Transverse colon (tissue), 4 donors: ENCODE measurements around the gene PRTFDC1. TPM values are rescaled to one million over a fixed set of nuclear protein-coding genes. Genes with fewer than 3 reads are reported as not detected.
"Not testable (repeated sequence)": the region's sequence is repeated elsewhere in the genome, so short reads cannot be mapped to it uniquely, and the experiment has no call there.

Experiments
- DNase-seq: peaks from one replicate; pipeline ENCODE4 v3.0.0-alpha.2; 2019
- H3K27ac ChIP-seq, 4 donors: fragments of 200-600 bp; sonication (generic); 2 replicates each; pipeline ENCODE4 v1.5.1; 2016 to 2018; ENCODE audit warnings: inconsistent platforms in 4 of 4
- H3K27me3 ChIP-seq: fragments of 200-600 bp; sonication (generic); 2 replicates; pipeline ENCODE4 v1.5.1; 2017; ENCODE audit warnings: inconsistent platforms
- H3K36me3 ChIP-seq, 4 donors: fragments of 200-600 bp; sonication (generic); 2 replicates each; pipeline ENCODE4 v1.5.1; 2017 to 2019; ENCODE audit warnings: inconsistent platforms in 4 of 4
- H3K4me1 ChIP-seq, 4 donors: fragments of 200-600 bp; sonication (generic); 2 replicates each; pipeline ENCODE4 v1.5.1; 2017 to 2020; ENCODE audit warnings: inconsistent platforms in 4 of 4
- H3K4me3 ChIP-seq, 4 donors: fragments of 200-600 bp; sonication (generic); 1 replicate in 1 of 4; 2 replicates in 3 of 4; pipeline versions ENCODE4 v1.5.1 to v1.6.1; 2017 to 2019; ENCODE audit warnings: inconsistent platforms in 4 of 4
- H3K9me3 ChIP-seq, 2 donors: fragments of 200-600 bp; sonication (generic); 2 replicates each; pipeline ENCODE4 v1.5.1; 2017 to 2019; ENCODE audit warnings: inconsistent platforms in 2 of 2
- CTCF ChIP-seq, 5 experiments: fragments of 200-600 bp in 3 of 5; fragments of 450-650 bp in 2 of 5; sonication (generic) in 3 of 5; IDR thresholded peaks; 1 replicate in 2 of 5; 2 replicates in 3 of 5; pipeline ENCODE4 v1.5.1; 2016 to 2017; ENCODE audit warnings: antibody characterized with exemption in 5 of 5, inconsistent platforms in 3 of 5, mild to moderate bottlenecking in 2 of 5, moderate library complexity in 1 of 5
- EP300 ChIP-seq: sonication (generic); formaldehyde crosslinking; IDR thresholded peaks from one replicate; pipeline ENCODE4 v1.6.1; 2017; ENCODE audit warnings: antibody characterized with exemption, low read depth
- POLR2A ChIP-seq: fragments of 450-650 bp; IDR thresholded peaks from one replicate; pipeline ENCODE4 v1.6.1; 2016; ENCODE audit warnings: antibody characterized with exemption, mild to moderate bottlenecking, moderate library complexity
- POLR2AphosphoS5 ChIP-seq, 3 donors: sonication (generic); formaldehyde crosslinking; IDR thresholded peaks; one replicate each; pipeline ENCODE4 v1.6.1; 2016; ENCODE audit warnings: antibody characterized with exemption in 3 of 3
- WGBS, 2 donors: methylation state at CpG; one replicate each; pipeline ENCODE4 v1.1.5; 2018; ENCODE audit warnings: low coverage in 1 of 2; 5-methylcytosine and 5-hydroxymethylcytosine counted together
- in situ Hi-C, 4 donors: fragments of 200-750 bp; cut with MboI; loops; one replicate each; pipeline versions ENCODE4 v1.15.0 to v1.15.1; 2017; ENCODE audit warnings: low sequenced_read_pairs in 3 of 4, low pct_ligation_motif_present in 1 of 4, low pct_unique_long_range_greater_than_20kb in 1 of 4
- intact Hi-C: fragments of 100-400 bp; cut with DNase I; formaldehyde crosslinking; loops from one replicate; pipeline ENCODE4 v1.15.1; 2023; ENCODE audit warnings: low total_unique reads
- total RNA-seq, 4 donors: library from RNA; depleted of rRNA; stranded (reverse); fragments of >200 nt; gene quantifications; one replicate each; pipeline ENCODE4 v1.1.0, GENCODE V29; 2016

The PRTFDC1 gene
- total RNA-seq, 4 donors from 2014 or later: 0.80 to 6.7 (median 4.9) TPM; not detected in 1

- Histone ChIP-seq H3K36me3 (no peaks in the 10 kb centered on the region), H3K9me3 (no peaks in the 10 kb centered on the region), H3K27me3 (no peaks in the 10 kb centered on the region), H3K4me3 (no peak overlapping the region), H3K27ac (peak overlapping the region; percentile 53 to 79 (median 77)), H3K4me1 (peaks cover 4 to 48% (median 10%) of the 10 kb centered on the region in 4 donors)
- intact Hi-C loops (no loop called here), in situ Hi-C loops (loop anchor here in 1 of 4 donors (25.0 kb wide), 1 partner anchor 322 kb away; no protein-coding TSS in a partner anchor)
- TF ChIP-seq POLR2A (no peak), EP300 (no peak), POLR2AphosphoS5 (IDR thresholded peaks at IDR 0.05) (peak in 2 of 3 donors; percentile 26 to 62)
- DNase-seq: peak; percentile 18
- 47 to 53% methylated on average over 4 to 5 of the region's 5 CpGs for WGBS, 2 donors
These were observed 6.4 kb upstream of the PRTFDC1 start for GRCh38 chr10:24958721-24959381.

DNA sequence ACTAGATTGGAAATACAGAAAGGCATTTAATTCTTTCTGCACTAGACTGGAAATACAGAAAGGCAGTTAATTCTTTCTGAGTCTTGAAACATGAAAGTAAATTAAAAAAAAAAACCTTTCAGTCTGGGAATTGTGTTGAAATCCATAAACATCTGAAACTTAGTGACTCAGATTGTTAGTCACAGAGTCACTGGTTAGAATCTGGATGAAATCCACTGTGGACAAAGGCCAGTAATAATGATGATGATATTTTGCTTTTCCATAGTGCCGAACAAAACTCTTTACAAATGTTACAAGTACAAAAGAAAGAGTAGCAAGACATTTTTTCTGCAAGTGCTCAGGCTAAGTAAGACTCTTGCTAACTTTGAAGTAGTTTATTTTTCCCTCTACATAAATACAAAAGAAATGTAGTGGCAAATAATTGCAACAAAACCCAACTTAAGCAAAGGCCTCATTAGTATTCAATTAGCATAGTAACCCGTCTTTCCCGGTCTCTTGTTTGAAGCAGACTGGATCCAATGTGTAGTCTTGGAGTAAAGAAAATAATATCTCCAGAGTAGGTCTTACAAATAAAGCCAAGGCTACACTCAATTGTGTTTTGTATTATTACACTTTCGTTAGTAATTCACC, 5.8 kb upstream of the PRTFDC1 start:
- peaks cover 5 to 47% (median 13%) of the 10 kb centered on the region in 4 donors for H3K4me1 ChIP-seq
- H3K27me3 ChIP-seq: no peaks in the 10 kb centered on the region
- intact Hi-C loops (no loop called here), in situ Hi-C loops (loop anchor here in 1 of 4 donors (25.0 kb wide), 1 partner anchor 321 kb away; no protein-coding TSS in a partner anchor)
- TF ChIP-seq POLR2AphosphoS5 (IDR thresholded peaks at IDR 0.05): peak in 2 of 3 donors; percentile 53 to 77
- no peak for TF ChIP-seq POLR2A
- 57 to 65% methylated on average over 4 of the region's 4 CpGs for WGBS, 2 donors
- no peaks in the 10 kb centered on the region for H3K36me3 ChIP-seq
- no peak for DNase-seq
- H3K4me3 ChIP-seq: no peak overlapping the region
- peak overlapping the region; percentile 53 to 79 (median 77) for H3K27ac ChIP-seq
- no peaks in the 10 kb centered on the region for H3K9me3 ChIP-seq

DNA sequence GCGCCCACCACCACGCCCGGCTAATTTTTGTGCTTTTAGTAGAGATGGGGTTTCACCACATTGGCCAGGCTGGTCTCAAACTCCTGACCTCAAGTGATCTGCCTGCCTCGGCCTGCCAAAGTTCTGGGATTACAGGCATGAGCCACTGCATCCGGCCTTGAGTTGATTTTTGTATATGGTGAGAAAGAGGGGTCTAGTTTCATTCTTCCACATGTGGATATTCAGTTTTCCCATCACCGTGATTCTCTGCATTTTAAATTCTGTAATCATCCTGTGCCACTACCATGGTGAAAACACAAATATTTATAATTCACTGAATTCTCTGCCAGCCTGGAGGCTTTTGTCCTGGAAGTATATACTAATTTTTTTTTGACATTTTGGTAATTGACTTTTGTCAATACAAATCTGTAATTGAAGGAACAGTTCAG, 5.2 kb upstream of the PRTFDC1 start:
- in situ Hi-C loops: loop anchor here in 1 of 4 donors (25.0 kb wide), 1 partner anchor 320 kb away; no protein-coding TSS in a partner anchor
- H3K4me3 ChIP-seq, H3K9me3 ChIP-seq, intact Hi-C loops, DNase-seq, H3K36me3 ChIP-seq, H3K27me3 ChIP-seq: not testable (repeated sequence)
- 78% methylated on average over 6 of the region's 6 CpGs; no CpG with 5 or more reads in 1 of the 2 donors for WGBS, 2 donors
- H3K4me1 ChIP-seq: peaks cover 5 to 47% (median 16%) of the 10 kb centered on the region in 4 donors
- H3K27ac ChIP-seq: peak overlapping the region; percentile 53 to 79 (median 77)

GRCh38 chr10:24953675-24954074, 1.3 kb upstream of the PRTFDC1 start:
- WGBS, 2 donors: 76 to 85% methylated on average over 7 to 11 of the region's 11 CpGs
- no peaks in the 10 kb centered on the region for H3K36me3 ChIP-seq
- H3K27ac ChIP-seq: peak overlapping the region; percentile 80 to 85 (median 84)
- peaks cover 0 to 25% (median 16%) of the 10 kb centered on the region in 4 donors for H3K4me1 ChIP-seq
- no peaks in the 10 kb centered on the region for H3K27me3 ChIP-seq
- H3K9me3 ChIP-seq: no peaks in the 10 kb centered on the region
- TF ChIP-seq POLR2A (no peak), EP300 (no peak), CTCF (IDR thresholded peaks at IDR 0.05) (no peak), POLR2AphosphoS5 (IDR thresholded peaks at IDR 0.05) (no peak)
- peak overlapping the region in 1 of 4 donors; percentile 77 for H3K4me3 ChIP-seq
- no peak for DNase-seq
- intact Hi-C loops (no loop called here), in situ Hi-C loops (loop anchor here in 1 of 4 donors (25.0 kb wide), 1 partner anchor 316 kb away; no protein-coding TSS in a partner anchor)

GRCh38 chr10:24952707-24953645, 570 bp upstream of the PRTFDC1 start:
- TF ChIP-seq POLR2AphosphoS5 (IDR thresholded peaks at IDR 0.05) (no peak), EP300 (no peak), POLR2A (no peak), CTCF (IDR thresholded peaks at IDR 0.05) (peak in 2 of 5 experiments; percentile 15 to 32)
- DNase-seq: peak; percentile 48
- WGBS, 2 donors: 19 to 43% methylated on average over 7 to 39 of the region's 53 CpGs
- intact Hi-C loops: no loop called here
- Histone ChIP-seq H3K27me3 (no peaks in the 10 kb centered on the region), H3K36me3 (no peaks in the 10 kb centered on the region), H3K27ac (peak overlapping the region; percentile 80 to 85 (median 84)), H3K4me3 (peak overlapping the region; percentile 48 to 77 (median 60)), H3K4me1 (peaks cover 0 to 21% (median 16%) of the 10 kb centered on the region in 4 donors), H3K9me3 (no peaks in the 10 kb centered on the region)
- in situ Hi-C loops: loop anchor here in 1 of 4 donors (25.0 kb wide), 1 partner anchor 316 kb away; no protein-coding TSS in a partner anchor
